ENCODE data around the gene SIGLEC10. TPM values are rescaled to one million over a fixed set of nuclear protein-coding genes. Genes with fewer than 3 reads are reported as not detected.

SIGLEC10 gene
- total and polyA plus RNA-seq, 9 of the 15 experiments (the other 6 are each of a cell fraction or from before 2014, with no cell fraction given), result 0.10 to 1.8 (median 0.82) TPM

DNA sequence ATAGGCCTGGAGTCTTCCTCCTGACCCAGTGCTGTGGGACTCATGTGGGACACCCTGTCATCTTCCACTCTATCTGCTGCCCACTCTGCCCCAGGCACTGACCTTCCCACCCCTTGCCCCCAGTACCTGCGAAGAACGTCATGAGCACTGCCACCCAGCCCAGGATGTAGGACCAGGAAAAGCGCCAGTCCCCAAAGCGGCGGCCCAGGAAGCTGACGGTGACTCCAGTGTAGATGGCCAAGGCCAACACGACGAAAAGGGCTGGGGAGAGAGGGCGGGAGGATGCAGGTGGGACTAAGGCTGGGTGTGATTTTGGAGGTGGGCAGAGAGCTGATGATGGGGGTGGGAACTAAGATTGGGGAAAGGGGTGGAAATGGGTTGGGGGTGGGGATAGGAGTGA lies 37.1 kb downstream of the SIGLEC10 start:
- Histone ChIP-seq H3K9me3 (replicated peaks; ENCODE audit: control insufficient read depth, insufficient read depth, low read depth, low read length) (0 out of 2 replicates have a peak, but pooled peaks cover 4% of the 10 kb centered on the region), H3K79me2 (ENCODE audit: control insufficient read depth, insufficient read depth, low read length) (no peaks in the 10 kb centered on the region), H3K36me3 (ENCODE audit: control insufficient read depth, insufficient read depth, low read length) (no peaks in the 10 kb centered on the region), H3K4me1 (replicated peaks in 1 of 2; ENCODE audit: control insufficient read depth in 2 of 2, insufficient read depth in 2 of 2, low read length in 2 of 2) (peaks cover 12 to 14% of the 10 kb centered on the region in 2 experiments; a peak in 4 of 5 replicates), H3K4me2 (ENCODE audit: insufficient read depth, low read length) (no peak overlapping the region), H3K9ac (ENCODE audit: insufficient read depth in 1 of 2, low read depth in 2 of 2, low read length in 2 of 2) (peak overlapping the region in 1 of 2 experiments; percentile 39; a peak in 1 of 4 replicates), H3K27me3 (ENCODE audit: control insufficient read depth in 2 of 2, insufficient read depth in 2 of 2, low read length in 2 of 2) (no peaks in the 10 kb centered on the region), H3K27ac (ENCODE audit: extremely low read depth, low read depth, low read length) (peak overlapping the region; percentile 76; the same call in 2 of the 3 replicates), H2AFZ (ENCODE audit: low read depth, low read length) (peak overlapping the region; percentile 84), H4K20me1 (replicated peaks; ENCODE audit: control insufficient read depth, insufficient read depth, low read length) (no peaks in the 10 kb centered on the region), H3K9me1 (ENCODE audit: control insufficient read depth, insufficient read depth, low read length) (no peaks in the 10 kb centered on the region), H3K4me3 (no peak overlapping the region)
- TF ChIP-seq, protein P1, sequence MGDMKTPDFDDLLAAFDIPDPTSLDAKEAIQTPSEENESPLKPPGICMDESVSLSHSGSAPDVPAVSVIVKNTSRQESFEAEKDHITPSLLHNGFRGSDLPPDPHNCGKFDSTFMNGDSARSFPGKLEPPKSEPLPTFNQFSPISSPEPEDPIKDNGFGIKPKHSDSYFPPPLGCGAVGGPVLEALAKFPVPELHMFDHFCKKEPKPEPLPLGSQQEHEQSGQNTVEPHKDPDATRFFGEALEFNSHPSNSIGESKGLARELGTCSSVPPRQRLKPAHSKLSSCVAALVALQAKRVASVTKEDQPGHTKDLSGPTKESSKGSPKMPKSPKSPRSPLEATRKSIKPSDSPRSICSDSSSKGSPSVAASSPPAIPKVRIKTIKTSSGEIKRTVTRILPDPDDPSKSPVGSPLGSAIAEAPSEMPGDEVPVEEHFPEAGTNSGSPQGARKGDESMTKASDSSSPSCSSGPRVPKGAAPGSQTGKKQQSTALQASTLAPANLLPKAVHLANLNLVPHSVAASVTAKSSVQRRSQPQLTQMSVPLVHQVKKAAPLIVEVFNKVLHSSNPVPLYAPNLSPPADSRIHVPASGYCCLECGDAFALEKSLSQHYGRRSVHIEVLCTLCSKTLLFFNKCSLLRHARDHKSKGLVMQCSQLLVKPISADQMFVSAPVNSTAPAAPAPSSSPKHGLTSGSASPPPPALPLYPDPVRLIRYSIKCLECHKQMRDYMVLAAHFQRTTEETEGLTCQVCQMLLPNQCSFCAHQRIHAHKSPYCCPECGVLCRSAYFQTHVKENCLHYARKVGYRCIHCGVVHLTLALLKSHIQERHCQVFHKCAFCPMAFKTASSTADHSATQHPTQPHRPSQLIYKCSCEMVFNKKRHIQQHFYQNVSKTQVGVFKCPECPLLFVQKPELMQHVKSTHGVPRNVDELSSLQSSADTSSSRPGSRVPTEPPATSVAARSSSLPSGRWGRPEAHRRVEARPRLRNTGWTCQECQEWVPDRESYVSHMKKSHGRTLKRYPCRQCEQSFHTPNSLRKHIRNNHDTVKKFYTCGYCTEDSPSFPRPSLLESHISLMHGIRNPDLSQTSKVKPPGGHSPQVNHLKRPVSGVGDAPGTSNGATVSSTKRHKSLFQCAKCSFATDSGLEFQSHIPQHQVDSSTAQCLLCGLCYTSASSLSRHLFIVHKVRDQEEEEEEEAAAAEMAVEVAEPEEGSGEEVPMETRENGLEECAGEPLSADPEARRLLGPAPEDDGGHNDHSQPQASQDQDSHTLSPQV (IDR thresholded peaks at IDR 0.05), result peak; percentile 6; the same call in 1 of the 2 replicates
- TF ChIP-seq, protein P2, sequence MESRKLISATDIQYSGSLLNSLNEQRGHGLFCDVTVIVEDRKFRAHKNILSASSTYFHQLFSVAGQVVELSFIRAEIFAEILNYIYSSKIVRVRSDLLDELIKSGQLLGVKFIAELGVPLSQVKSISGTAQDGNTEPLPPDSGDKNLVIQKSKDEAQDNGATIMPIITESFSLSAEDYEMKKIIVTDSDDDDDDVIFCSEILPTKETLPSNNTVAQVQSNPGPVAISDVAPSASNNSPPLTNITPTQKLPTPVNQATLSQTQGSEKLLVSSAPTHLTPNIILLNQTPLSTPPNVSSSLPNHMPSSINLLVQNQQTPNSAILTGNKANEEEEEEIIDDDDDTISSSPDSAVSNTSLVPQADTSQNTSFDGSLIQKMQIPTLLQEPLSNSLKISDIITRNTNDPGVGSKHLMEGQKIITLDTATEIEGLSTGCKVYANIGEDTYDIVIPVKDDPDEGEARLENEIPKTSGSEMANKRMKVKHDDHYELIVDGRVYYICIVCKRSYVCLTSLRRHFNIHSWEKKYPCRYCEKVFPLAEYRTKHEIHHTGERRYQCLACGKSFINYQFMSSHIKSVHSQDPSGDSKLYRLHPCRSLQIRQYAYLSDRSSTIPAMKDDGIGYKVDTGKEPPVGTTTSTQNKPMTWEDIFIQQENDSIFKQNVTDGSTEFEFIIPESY (CRISPR knock-in tag; IDR thresholded peaks at IDR 0.05), result 0 out of 2 replicates have a peak, but pooled peaks have one; percentile 56
- 0 out of 2 replicates have a peak, but pooled peaks have one; percentile 54 for TF ChIP-seq THRAP3 (IDR thresholded peaks at IDR 0.05; ENCODE audit: borderline replicate concordance)
- TF ChIP-seq, protein P3, sequence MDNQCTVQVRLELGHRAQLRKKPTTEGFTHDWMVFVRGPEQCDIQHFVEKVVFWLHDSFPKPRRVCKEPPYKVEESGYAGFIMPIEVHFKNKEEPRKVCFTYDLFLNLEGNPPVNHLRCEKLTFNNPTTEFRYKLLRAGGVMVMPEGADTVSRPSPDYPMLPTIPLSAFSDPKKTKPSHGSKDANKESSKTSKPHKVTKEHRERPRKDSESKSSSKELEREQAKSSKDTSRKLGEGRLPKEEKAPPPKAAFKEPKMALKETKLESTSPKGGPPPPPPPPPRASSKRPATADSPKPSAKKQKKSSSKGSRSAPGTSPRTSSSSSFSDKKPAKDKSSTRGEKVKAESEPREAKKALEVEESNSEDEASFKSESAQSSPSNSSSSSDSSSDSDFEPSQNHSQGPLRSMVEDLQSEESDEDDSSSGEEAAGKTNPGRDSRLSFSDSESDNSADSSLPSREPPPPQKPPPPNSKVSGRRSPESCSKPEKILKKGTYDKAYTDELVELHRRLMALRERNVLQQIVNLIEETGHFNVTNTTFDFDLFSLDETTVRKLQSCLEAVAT (IDR thresholded peaks at IDR 0.05), result 0 out of 4 replicates have a peak, but pooled peaks of 1 of the 2 experiments have one; percentile 34
- TF ChIP-seq, protein P4, sequence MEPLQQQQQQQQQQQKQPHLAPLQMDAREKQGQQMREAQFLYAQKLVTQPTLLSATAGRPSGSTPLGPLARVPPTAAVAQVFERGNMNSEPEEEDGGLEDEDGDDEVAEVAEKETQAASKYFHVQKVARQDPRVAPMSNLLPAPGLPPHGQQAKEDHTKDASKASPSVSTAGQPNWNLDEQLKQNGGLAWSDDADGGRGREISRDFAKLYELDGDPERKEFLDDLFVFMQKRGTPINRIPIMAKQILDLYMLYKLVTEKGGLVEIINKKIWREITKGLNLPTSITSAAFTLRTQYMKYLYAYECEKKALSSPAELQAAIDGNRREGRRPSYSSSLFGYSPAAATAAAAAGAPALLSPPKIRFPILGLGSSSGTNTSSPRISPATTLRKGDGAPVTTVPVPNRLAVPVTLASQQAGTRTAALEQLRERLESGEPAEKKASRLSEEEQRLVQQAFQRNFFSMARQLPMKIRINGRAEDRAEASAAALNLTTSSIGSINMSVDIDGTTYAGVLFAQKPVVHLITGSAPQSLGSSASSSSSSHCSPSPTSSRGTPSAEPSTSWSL (CRISPR knock-in tag; IDR thresholded peaks at IDR 0.05; ENCODE audit: borderline replicate concordance), result no peak
- CTCF ChIA-PET (ENCODE audit: low intra/inter-chr PET ratio), result no interaction called here
- DNase-seq (ENCODE audit: extremely low read depth in 1 of 4, low spot score in 3 of 4) (no peak), ATAC-seq (peak; percentile 25), FAIRE-seq (no peak)
- intact Hi-C loops (cut with micrococcal nuclease) (no loop called here), in situ Hi-C loops (cut with MboI) (no loop called here)
- BruUV-seq (replicated peaks), result no TSS peak
- POLR2A ChIA-PET, result interaction anchor here (0.5 to 1.7 kb wide), 5 partner anchors 10 to 471 kb away, joined by 3 to 8 read pairs (median 4); partner anchors contain the start of gene C19orf84
- 84% methylated on average over 9 of the region's 9 CpGs for WGBS (ENCODE audit: insufficient coverage, low coverage, missing lambda C conversion rate)

Measured in K562 (cell line).